Left ventricle myocardium inferior (tissue), 1 donor: Measurements from ENCODE around the gene TEX10. TPM values are rescaled to one million over a fixed set of nuclear protein-coding genes. Genes with fewer than 3 reads are reported as not detected.

ENCODE experiments used
- DNase-seq: peaks from one replicate; pipeline ENCODE4 v3.0.0-alpha.2; 2020
- H3K27ac ChIP-seq: fragments of 200-600 bp; replicated peaks from 2 replicates; pipeline ENCODE4 v1.8.0; 2021
- H3K27me3 ChIP-seq: fragments of 200-600 bp; 2 replicates; pipeline ENCODE4 v1.8.0; 2021; ENCODE audit warnings: low read depth
- H3K36me3 ChIP-seq: fragments of 200-600 bp; 2 replicates; pipeline ENCODE4 v1.8.0; 2021
- H3K4me1 ChIP-seq: fragments of 200-600 bp; 2 replicates; pipeline ENCODE4 v1.8.0; 2021
- H3K4me3 ChIP-seq: fragments of 200-600 bp; 2 replicates; pipeline ENCODE4 v1.8.0; 2021; ENCODE audit warnings: mild to moderate bottlenecking, moderate library complexity
- H3K9me3 ChIP-seq: fragments of 200-600 bp; replicated peaks from 2 replicates; pipeline ENCODE4 v1.8.0; 2021
- intact Hi-C: fragments of 100-400 bp; cut with micrococcal nuclease; formaldehyde crosslinking; loops from one replicate; pipeline ENCODE4 v1.11.0; 2022
- total RNA-seq: library from RNA; stranded (reverse); fragmentation: NEBNext Ultra II Directional; extraction: Animal tissue kit (Norgen Biotek cat#: 25700); gene quantifications from one replicate; pipeline ENCODE4 v1.2.1, GENCODE V29; 2021
- TF ChIP-seq, protein P1 (sequence below): fragments of 200-600 bp; IDR thresholded peaks from 2 replicates; pipeline ENCODE4 v1.8.0; 2021; ENCODE audit warnings: antibody characterized with exemption, mild to moderate bottlenecking, borderline replicate concordance
- donor health status: DM: no; HTN: yes; CAD: no; lungs with severe emphysema.

TEX10 gene
- total RNA-seq, 1 donor from 2014 or later, result 7.7 TPM

DNA sequence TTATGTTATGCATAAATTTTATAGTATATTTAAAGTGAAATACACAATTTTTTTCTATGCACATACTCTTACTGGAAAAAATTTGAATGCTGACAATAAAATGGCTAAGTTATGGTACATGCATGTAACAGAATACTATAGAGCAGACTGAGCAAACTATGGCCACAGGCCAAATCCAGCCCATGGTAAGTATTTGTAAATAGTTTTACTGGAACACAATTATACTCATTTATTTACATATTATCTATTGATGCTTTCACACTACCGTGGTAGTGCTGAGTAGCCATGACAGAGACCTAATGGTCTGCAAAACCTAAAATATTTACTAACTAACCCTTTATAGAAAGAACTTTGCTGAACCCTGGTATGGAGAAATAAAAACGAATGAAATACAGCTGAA, 45.7 kb downstream of the TEX10 start:
- DNase-seq, result no peak
- H3K4me1 ChIP-seq, result peaks cover 17% of the 10 kb centered on the region
- H3K4me3 ChIP-seq, result no peak overlapping the region
- no peaks in the 10 kb centered on the region for H3K27me3 ChIP-seq
- TF ChIP-seq, protein P1, sequence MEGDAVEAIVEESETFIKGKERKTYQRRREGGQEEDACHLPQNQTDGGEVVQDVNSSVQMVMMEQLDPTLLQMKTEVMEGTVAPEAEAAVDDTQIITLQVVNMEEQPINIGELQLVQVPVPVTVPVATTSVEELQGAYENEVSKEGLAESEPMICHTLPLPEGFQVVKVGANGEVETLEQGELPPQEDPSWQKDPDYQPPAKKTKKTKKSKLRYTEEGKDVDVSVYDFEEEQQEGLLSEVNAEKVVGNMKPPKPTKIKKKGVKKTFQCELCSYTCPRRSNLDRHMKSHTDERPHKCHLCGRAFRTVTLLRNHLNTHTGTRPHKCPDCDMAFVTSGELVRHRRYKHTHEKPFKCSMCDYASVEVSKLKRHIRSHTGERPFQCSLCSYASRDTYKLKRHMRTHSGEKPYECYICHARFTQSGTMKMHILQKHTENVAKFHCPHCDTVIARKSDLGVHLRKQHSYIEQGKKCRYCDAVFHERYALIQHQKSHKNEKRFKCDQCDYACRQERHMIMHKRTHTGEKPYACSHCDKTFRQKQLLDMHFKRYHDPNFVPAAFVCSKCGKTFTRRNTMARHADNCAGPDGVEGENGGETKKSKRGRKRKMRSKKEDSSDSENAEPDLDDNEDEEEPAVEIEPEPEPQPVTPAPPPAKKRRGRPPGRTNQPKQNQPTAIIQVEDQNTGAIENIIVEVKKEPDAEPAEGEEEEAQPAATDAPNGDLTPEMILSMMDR, result no peak
- intact Hi-C loops, result no loop called here
- peaks cover 47% of the 10 kb centered on the region for H3K36me3 ChIP-seq
- H3K9me3 ChIP-seq, result no peaks in the 10 kb centered on the region
- H3K27ac ChIP-seq, result no peak overlapping the region

DNA sequence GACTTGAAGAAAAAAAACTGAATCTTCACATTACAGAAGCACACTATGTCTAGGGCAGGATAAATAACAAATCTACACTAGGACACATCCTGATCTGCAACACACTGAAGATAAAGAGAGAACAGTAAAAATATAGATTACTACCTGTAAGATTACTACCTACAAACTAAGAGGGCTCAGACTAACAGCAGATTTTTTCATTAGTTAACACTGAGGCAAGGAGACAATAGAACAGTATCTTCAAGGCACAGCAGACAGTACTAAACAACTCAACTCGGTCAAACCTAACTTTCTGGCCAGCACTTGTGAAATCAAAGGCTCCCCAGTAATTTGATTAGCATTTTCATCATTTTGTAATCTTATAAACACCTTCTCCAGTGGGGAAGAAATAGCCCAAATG, 46.5 kb downstream of the TEX10 start:
- Histone ChIP-seq H3K36me3 (peaks cover 55% of the 10 kb centered on the region), H3K4me1 (peaks cover 17% of the 10 kb centered on the region), H3K4me3 (no peak overlapping the region), H3K27ac (no peak overlapping the region), H3K9me3 (no peaks in the 10 kb centered on the region), H3K27me3 (no peaks in the 10 kb centered on the region)
- TF ChIP-seq, protein P1, result no peak
- intact Hi-C loops, result no loop called here
- DNase-seq, result no peak

DNA sequence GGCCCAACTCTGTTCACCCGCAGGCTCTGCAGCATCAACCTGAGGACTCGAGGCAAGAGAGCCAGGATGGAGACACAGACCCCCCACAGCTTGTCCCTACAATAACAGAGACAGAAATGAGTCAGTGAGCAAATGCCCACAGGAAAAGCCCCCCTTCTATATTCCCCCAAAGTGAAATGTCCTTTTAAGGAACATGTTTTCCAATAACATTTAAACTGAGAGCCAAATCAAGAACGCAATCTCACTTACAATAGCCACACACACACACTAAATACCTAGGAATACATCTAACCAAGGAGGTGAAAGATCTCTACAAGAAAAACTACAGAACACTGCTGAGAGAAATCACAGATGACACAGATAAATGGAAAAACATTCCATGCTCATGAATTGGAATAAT, 49.0 kb downstream of the TEX10 start:
- H3K4me1 ChIP-seq, result peaks cover 12% of the 10 kb centered on the region
- no peaks in the 10 kb centered on the region for H3K9me3 ChIP-seq
- no peak overlapping the region for H3K4me3 ChIP-seq
- intact Hi-C loops, result no loop called here
- H3K36me3 ChIP-seq, result peaks cover 50% of the 10 kb centered on the region
- no peaks in the 10 kb centered on the region for H3K27me3 ChIP-seq
- DNase-seq, result no peak
- H3K27ac ChIP-seq, result no peak overlapping the region
- TF ChIP-seq, protein P1, result no peak

DNA sequence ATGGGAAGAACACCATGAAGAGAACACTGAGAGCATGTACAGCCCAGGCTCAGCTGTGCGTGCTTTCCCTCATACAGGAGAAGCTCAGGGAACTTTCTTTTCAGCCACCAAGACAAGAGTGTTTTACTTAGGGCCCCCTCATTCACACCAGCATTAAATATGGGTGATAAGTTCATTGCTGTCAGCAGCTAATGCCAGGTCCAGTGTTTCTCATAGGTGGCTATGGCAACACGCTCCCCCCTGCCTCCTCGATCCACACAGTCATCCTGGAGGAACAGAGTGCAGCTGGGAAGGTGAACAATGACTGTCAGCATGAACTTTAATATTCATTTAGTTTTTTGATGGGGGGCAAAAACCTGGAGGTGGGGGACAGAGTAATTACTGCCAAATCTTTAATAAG, 54.4 kb downstream of the TEX10 start:
- Histone ChIP-seq H3K36me3 (peaks cover 78% of the 10 kb centered on the region), H3K9me3 (no peaks in the 10 kb centered on the region), H3K4me1 (peaks cover 11% of the 10 kb centered on the region), H3K4me3 (no peak overlapping the region), H3K27ac (no peak overlapping the region), H3K27me3 (no peaks in the 10 kb centered on the region)
- intact Hi-C loops, result no loop called here
- TF ChIP-seq, protein P1, result no peak
- no peak for DNase-seq

DNA sequence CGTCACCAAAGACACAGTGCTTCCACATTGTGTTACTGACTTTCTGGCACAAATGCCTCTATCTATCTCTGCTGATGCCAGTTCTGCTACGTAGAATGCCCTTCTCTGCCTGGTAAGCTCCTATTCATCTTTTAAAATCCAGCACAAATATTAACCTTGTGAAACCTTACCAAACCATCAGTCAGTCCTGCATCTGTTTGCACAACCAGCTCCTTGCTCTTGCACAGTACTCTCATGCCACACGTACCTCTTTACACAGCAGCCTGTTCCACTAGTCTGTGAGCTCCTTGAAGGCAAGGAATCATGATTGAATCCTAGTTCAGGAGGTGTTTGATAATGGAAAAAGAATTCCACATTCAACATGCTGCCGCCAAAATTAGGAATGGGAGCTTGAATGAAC, 56.3 kb downstream of the TEX10 start:
- peaks cover 85% of the 10 kb centered on the region for H3K36me3 ChIP-seq
- DNase-seq, result no peak
- H3K27ac ChIP-seq, result no peak overlapping the region
- H3K27me3 ChIP-seq, result no peaks in the 10 kb centered on the region
- intact Hi-C loops, result no loop called here
- H3K9me3 ChIP-seq, result no peaks in the 10 kb centered on the region
- TF ChIP-seq, protein P1, result no peak
- H3K4me3 ChIP-seq, result no peak overlapping the region
- no peaks in the 10 kb centered on the region for H3K4me1 ChIP-seq

DNA sequence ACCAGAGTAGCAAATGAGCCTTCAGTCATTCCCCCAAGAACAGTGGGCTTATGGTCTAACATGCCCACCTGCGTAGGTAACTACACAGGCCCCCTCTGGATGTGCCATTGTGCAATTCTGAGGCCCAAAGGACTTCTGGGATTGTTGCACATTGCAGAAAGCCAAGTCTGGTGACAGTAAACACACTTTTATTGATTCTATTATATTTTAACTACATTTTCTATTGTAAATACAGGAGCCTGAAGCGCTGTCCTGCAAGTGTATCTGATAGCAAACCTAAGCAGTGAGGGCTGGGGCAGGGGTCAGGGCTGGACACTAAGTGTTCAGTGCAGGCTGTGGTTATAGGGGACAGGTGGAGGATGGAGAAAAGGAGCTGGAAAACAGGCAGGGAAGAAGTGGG, 57.5 kb downstream of the TEX10 start:
- no peaks in the 10 kb centered on the region for H3K27me3 ChIP-seq
- H3K36me3 ChIP-seq, result peaks cover 89% of the 10 kb centered on the region
- intact Hi-C loops, result no loop called here
- H3K4me3 ChIP-seq, result no peak overlapping the region
- no peaks in the 10 kb centered on the region for H3K4me1 ChIP-seq
- TF ChIP-seq, protein P1, result no peak
- no peak for DNase-seq
- no peaks in the 10 kb centered on the region for H3K9me3 ChIP-seq
- no peak overlapping the region for H3K27ac ChIP-seq
